NCI-H128 (cell line): Measurements from ENCODE around the gene CACNA2D2.

ENCODE experiments used
- DNase-seq: peaks from one replicate; lab custom pipeline; 2025; ENCODE audit not compliant: unreplicated experiment; lab: John Stamatoyannopoulos, UW

CACNA2D2 gene

GRCh38 chr3:50430950-50431435, 72.4 kb downstream of the CACNA2D2 start:
- no peak for DNase-seq

GRCh38 chr3:50430191-50430590, 73.2 kb downstream of the CACNA2D2 start:
- no peak for DNase-seq

- no peak for DNase-seq
Observed at GRCh38 chr3:50428007-50428633, 75.3 kb downstream of the CACNA2D2 start.

GRCh38 chr3:50427217-50427616, 76.2 kb downstream of the CACNA2D2 start:
- no peak for DNase-seq

GRCh38 chr3:50425911-50426310, 77.5 kb downstream of the CACNA2D2 start:
- DNase-seq = no peak

- no peak for DNase-seq
Observed at GRCh38 chr3:50423543-50423942, 79.9 kb downstream of the CACNA2D2 start.

GRCh38 chr3:50422153-50422552, 81.3 kb downstream of the CACNA2D2 start:
- no peak for DNase-seq

GRCh38 chr3:50419595-50420370, 83.7 kb downstream of the CACNA2D2 start:
- DNase-seq = no peak

GRCh38 chr3:50418850-50419249, 84.6 kb downstream of the CACNA2D2 start:
- DNase-seq = no peak

- no peak for DNase-seq
Observed at GRCh38 chr3:50417637-50418033, 85.8 kb downstream of the CACNA2D2 start.

GRCh38 chr3:50416736-50417636, 86.4 kb downstream of the CACNA2D2 start:
- DNase-seq = no peak

GRCh38 chr3:50415816-50416215, 87.6 kb downstream of the CACNA2D2 start:
- DNase-seq = no peak

- DNase-seq = no peak
Observed at GRCh38 chr3:50415061-50415460, 88.4 kb downstream of the CACNA2D2 start.

GRCh38 chr3:50414616-50415015, 88.8 kb downstream of the CACNA2D2 start:
- no peak for DNase-seq

GRCh38 chr3:50412231-50412754, 91.1 kb downstream of the CACNA2D2 start:
- no peak for DNase-seq

GRCh38 chr3:50411229-50411628, 92.2 kb downstream of the CACNA2D2 start:
- no peak for DNase-seq

GRCh38 chr3:50410608-50411139, 92.8 kb downstream of the CACNA2D2 start:
- DNase-seq = no peak

GRCh38 chr3:50410185-50410584, 93.2 kb downstream of the CACNA2D2 start:
- no peak for DNase-seq

GRCh38 chr3:50408443-50408944, 94.9 kb downstream of the CACNA2D2 start:
- DNase-seq = no peak

GRCh38 chr3:50406487-50406886, 96.9 kb downstream of the CACNA2D2 start:
- no peak for DNase-seq

GRCh38 chr3:50405249-50405648, 98.2 kb downstream of the CACNA2D2 start:
- DNase-seq = no peak
